Activated CD4-positive, CD25-positive, alpha-beta regulatory T cell treated with anti-CD3 and anti-CD28 coated beads, Interleukin-2, amount 50 U/mL, for 24 hours (primary cell): ENCODE measurements around the gene MYO5B.
"Not testable (repeated sequence)": the region's sequence is repeated elsewhere in the genome, so short reads cannot be mapped to it uniquely, and the experiment has no call there.

Experiments
- ATAC-seq, 2 donors: fragments of 150-1000 bp; cut with Tn5 transposase; one replicate each; pipeline ENCODE4 v1.10.0; 2021; ENCODE audit warnings: mild to moderate bottlenecking in 1 of 2, moderate library complexity in 1 of 2

Gene MYO5B

DNA sequence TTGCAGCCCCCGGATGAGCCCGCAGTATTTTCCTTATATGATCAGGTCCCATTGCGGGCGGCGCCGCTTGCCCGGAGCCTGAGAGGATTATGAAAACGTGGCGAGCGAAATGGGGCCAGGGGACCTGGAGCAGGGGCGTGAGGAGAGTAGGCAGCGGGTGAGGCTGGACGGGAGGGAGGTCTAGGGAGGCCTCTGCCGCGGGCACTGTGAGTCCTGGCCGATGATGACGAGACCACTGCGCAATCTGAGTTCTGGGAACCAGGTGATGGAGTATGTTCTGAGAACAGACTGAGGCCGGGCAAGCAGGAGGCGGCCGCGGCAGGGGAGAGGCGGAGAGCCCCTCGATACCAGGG, 380.8 kb downstream of the MYO5B start:
- peak; percentile 71 to 75 for ATAC-seq

GRCh38 chr18:49813319-49814146, 381.4 kb downstream of the MYO5B start, which contains the start of gene ACAA2:
ACAA2 (minus strand) TSS chr18:49813533; CDS start chr18:49813484, 49 bp downstream.
- peak; percentile 90 for ATAC-seq

GRCh38 chr18:49813069-49813318, 382.0 kb downstream of the MYO5B start:
- ATAC-seq, result no peak

DNA sequence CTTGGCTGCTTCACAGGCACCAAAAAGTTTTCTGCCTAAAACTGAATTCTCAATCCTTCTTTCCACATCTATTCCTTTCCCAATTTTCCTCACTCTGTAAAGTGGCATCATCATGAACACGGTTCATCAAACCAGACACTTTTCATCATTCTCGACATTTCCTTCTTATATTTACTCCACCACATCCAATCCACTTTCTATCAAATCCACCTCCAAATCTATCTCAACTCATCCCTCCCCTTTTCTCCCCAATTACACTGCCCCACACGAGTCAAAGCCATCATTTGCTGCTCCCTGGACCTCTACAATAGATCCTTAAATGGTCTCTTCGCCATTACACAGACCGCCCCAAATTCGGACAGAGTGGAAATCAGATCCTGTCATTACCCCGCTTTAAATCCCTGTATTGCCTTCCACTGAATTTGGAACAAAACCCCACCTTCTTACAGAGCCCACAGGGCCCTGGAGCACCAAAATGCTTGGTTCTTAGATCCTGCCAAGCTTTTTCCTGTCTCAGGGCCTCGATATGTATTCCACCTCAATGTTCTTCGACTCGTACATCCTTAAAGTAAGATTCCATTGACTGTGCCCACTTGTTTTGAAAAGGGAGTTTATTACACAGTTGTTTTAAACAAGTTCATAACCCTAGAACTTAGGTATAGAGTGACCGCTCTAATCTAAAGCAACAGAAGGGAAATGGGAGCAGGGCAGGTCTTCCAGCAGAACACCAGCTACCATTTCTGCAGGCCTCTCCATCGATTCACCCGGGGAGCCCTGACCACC, 382.5 kb downstream of the MYO5B start:
- no peak for ATAC-seq

DNA sequence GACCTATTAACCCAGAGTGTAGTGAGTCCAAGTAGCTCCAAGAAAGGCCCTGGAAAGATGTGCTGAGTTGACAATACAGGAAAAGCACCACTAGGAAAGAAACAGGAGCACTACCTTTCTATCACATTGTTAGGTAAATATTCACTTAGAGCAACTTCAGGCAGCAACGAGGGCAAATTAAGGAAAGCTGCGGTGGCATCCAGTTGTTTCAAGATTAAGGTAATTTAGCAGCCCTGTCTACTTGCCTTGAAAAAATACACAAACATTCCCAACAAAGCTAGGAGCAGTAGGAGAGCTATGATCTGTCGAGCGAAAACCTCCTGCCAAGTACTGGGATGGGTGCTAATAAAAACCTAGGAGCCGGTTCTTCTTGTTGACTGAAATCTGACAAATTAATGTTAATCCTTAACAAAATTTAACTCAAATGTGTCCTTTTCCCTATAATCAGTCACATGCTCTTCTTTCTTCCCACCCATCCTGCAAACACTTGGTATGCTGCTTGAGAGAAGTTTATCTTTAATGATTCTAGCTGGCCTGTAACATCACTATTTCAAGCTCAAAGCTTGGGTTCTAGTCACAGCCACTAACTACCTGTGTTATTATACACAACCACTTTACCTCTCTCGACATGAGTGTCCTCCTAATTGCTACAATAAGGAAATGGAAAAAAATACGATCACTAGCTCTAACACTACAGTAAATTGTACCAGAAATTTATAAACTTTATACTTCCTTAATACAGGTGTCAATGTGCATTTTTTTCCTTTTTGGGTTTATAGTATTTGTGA, 383.6 kb downstream of the MYO5B start:
- no peak for ATAC-seq

- not testable (repeated sequence) for ATAC-seq
Observed at GRCh38 chr18:49808553-49809191, 386.3 kb downstream of the MYO5B start.

DNA sequence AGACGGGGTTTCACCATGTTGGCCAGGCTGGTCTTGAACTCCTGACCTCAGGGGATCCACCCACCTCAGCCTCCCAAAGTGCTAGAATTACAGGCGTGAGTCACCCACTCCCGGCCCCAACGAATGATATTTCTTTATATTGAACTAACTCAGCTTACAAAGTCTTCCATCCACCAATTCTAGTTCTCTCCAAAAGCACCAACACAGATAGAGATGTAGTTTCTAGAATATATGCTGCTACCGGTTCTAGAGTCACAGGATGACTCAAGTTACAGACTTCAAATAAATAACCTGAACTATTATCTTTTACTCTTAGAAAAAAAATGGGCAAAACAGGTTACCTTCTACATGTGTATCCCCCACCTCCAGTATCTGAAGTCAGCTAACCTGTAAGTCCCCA, 390.9 kb downstream of the MYO5B start:
- ATAC-seq, result peak; percentile 48 to 68

DNA sequence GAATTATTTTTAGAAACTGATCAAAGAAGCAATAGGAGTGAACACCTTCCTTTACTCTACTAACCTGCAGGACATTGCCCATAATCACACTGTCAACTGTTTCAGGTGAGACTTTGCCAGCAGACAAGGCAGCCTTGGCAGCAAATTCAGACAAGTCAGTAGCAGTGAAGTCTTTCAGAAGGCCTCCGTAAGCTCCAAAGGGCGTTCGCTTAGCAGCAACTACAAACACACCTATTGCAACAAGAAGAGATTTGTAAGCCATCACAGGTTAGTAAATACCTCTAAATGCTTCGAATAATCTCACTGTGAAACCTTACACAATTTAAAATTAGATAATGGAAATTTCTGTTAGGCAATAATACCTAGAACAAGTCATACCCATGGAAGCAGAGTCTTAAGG, 392.3 kb downstream of the MYO5B start:
- ATAC-seq, result no peak

- ATAC-seq, result not testable (repeated sequence)
Observed at GRCh38 chr18:49800491-49800890, 394.5 kb downstream of the MYO5B start.

DNA sequence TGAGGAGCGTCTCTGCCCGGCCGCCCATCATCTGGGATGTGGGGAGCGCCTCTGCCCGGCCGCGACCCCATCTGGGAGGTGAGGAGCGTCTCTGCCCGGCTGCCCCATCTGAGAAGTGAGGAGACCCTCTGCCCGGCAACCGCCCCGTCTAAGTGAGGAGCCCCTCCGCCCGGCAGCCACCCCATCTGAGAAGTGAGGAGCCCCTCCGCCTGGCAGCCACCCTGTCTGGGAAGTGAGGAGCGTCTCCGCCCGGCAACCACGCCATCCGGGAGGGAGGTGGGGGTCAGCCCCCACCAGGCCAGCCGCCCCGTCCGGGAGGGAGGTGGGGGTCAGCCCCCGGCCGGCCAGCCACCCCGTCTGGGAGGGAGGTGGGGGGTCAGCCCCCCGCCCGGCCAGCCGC, 395.1 kb downstream of the MYO5B start:
- not testable (repeated sequence) for ATAC-seq

DNA sequence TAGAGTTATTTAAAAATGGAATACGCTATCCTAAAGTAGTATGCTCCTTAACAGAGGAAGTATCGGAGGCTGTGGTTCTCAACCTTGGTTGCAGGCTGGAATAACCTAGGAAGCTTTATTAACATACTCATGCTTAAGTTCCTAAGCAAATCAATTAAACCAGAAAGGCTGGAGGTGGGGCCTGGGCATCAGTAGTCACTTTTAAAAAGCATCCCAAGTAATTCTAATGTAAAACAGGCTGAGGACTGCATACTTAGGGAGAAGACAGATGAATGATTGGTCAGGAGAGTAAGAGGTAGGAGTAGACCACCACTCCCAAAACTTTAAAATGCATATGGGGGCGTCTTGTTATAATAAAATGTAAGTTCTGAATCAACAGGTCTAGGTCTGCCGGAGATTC, 396.9 kb downstream of the MYO5B start:
- no peak for ATAC-seq

DNA sequence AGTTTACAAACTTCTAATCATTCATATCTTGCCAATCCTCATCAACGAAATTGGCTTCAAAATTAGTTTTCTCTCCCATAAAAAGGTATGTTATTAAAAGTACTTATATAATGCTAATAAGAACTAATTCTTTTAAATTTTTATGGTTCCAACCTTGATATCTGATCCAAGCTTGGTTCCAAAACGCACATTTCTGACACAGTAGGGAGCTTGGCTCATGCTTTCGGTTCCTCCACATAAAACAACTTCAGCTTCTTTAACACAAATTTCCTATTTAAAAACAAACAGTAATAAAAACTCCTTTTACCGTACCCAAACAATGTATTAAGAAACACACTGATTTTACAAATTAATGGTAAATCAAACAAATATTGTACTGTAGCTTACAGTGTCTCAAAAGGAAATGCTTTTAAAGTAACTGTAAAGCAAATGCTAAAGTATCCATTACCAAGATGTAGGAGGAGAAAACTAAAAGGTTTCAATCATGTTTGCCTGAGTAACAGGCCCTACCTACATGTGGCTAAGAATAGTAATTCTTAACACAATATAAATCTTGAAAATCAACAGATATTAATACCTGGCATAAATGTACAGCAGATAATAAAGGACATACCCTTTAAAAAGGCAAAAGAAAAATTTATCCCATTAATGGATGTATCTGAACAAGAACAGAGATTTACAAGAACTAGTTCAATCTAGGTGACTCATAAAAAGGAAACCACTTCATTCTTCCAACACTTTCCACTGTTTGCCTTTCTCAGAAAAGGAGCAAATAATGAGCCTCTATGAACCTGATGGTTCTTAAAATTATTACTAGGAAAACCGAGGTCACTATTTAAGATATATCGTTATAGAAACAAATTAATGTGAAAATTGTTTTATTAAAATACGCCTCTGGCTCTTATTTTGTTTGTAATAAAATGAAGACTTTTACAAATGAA, 399.1 kb downstream of the MYO5B start:
- no peak for ATAC-seq

- no peak for ATAC-seq
Observed at GRCh38 chr18:49794743-49795142, 400.2 kb downstream of the MYO5B start.

GRCh38 chr18:49789560-49790134, 405.3 kb downstream of the MYO5B start:
- not testable (repeated sequence) for ATAC-seq

- peak; percentile 32 to 45 for ATAC-seq
Observed at GRCh38 chr18:49788327-49788898, 406.5 kb downstream of the MYO5B start.

DNA sequence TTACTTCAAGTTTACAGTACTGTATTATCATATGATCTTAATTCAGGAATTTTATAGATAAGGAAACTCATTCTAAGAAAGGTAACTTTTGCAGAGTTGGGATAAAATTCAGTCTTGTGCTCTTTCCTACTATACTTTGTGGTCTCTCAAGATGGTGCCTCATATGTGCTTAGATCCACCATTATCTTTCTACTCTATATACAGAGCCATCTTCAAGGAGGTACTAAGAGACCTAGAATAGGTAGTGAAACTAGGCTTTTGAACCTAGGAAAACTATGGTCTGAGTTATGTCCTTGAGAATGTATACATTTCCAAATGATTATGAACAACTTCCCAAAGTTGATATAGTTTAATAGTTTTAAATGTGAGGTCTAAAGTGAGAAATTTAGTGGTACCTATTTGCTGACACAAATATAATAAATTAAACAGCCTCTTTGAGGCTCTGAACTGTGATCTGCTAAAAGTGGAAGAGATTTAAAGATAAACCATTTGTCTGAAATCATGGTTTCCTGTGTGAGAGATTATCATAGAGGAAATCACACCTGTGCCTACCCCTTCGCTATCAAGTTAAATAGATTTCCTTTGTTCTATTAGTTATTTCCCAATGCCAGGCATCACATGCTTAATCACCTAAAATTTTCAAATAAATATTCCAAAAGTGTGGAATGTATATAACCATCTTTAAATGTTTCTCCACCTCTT, 408.8 kb downstream of the MYO5B start:
- ATAC-seq, result no peak

GRCh38 chr18:49784427-49785185, 410.3 kb downstream of the MYO5B start:
- no peak for ATAC-seq

DNA sequence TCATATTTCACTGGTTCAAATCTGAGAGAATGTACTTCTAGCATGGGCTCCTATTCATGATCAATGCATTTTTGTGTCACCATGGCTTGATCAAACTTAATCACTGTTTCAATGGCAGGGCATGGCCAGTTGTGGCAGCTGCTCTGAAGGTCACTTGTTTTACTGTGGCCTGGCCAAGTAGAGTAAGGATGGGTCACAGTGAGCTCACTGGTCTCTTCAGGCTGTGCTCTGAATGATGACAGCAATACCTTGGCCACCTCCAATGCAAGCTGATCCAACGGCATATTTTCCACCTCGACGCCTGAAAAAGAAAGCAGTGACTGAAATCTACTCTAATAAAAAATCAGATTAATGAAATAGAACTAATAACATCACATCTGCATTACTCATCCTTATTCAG, 411.3 kb downstream of the MYO5B start:
- not testable (repeated sequence) for ATAC-seq

DNA sequence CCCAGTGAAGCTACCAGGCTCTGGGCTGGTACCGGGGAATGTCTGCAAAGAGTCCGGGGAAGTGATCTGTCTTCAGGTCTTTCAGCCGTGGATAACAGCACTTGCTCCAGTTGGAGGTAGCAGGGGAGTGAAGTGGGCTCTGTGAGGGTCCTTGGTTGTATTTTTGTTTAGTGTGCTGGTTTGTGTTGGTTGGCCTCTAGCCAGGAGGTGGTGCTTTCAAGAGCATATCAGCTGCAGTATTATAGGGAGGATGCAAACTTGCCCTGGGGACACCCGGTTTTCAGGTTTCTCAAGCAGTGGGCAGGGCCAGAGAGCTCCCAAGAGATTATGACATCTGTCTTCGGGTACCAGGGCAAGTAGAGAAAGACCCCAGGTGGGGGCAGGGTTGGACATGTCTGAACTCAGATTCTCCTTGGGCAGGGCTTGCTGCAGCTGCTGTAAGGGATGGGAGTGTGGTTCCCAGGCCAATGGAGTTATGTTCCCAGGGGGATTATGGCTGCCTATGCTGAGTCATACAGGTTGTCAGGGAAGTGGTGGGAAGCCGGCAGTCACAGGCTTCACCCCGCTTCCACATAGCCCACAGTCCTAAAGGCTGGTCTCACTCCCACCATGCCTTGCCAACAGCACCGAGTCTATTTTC, 416.0 kb downstream of the MYO5B start:
- ATAC-seq, result no peak
